ENCODE measurements around the gene NTN1. TPM values are rescaled to one million over a fixed set of nuclear protein-coding genes. Genes with fewer than 3 reads are reported as not detected.

The NTN1 gene
- total RNA-seq, 1 experiment from 2014 or later: 14.5 TPM

GRCh38 chr17:9279893-9280292 lies 258.6 kb downstream of the NTN1 start:
- intact Hi-C loops (cut with micrococcal nuclease; ENCODE audit: unreplicated experiment) (no loop called here), in situ Hi-C loops (cut with HindIII; ENCODE audit: low pct_unique_long_range_greater_than_20kb, low sequenced_read_pairs) (no loop called here)
- H3K4me3 ChIP-seq (ENCODE audit: low read depth in 2 of 2, low read length in 2 of 2): no peak overlapping the region
- no peaks in the 10 kb centered on the region for H3K36me3 ChIP-seq (ENCODE audit: control insufficient read depth, insufficient read depth, low read length)
- TF ChIP-seq REST (IDR thresholded peaks at IDR 0.05; ENCODE audit: insufficient read depth in 1 of 2, low read depth in 2 of 2, low read length in 1 of 2): no peak
- no peak for TF ChIP-seq SIN3A (IDR thresholded peaks at IDR 0.05; ENCODE audit: borderline replicate concordance, insufficient read depth, low read depth, low read length)
- no peak for TF ChIP-seq TCF7L2 (IDR thresholded peaks at IDR 0.05; ENCODE audit: low read depth, low read length)
- TF ChIP-seq CTCF (IDR thresholded peaks at IDR 0.05): no peak
- TF ChIP-seq POLR2AphosphoS5 (IDR thresholded peaks at IDR 0.05; ENCODE audit: low read depth, low read length): no peak
- CTCF ChIA-PET: no interaction called here
- no peaks in the 10 kb centered on the region for H3K4me1 ChIP-seq (ENCODE audit: control insufficient read depth, insufficient read depth, low read length)
- no peaks in the 10 kb centered on the region for H3K27me3 ChIP-seq (ENCODE audit: control insufficient read depth, insufficient read depth, low read length)
- H3K27ac ChIP-seq (ENCODE audit: low read length): no peak overlapping the region
- no peak for ATAC-seq
- DNase-seq (ENCODE audit: low read depth, low spot score): no peak
- BruUV-seq (replicated peaks): no TSS peak
- POLR2A ChIA-PET: no interaction called here
- H3K9me3 ChIP-seq (ENCODE audit: control insufficient read depth, insufficient read depth, low read depth, low read length): no peaks in the 10 kb centered on the region

- H3K36me3 ChIP-seq (ENCODE audit: control insufficient read depth, insufficient read depth, low read length): no peaks in the 10 kb centered on the region
- POLR2A ChIA-PET: no interaction called here
- no TSS peak for BruUV-seq (replicated peaks)
- TF ChIP-seq CTCF (IDR thresholded peaks at IDR 0.05) (no peak), REST (IDR thresholded peaks at IDR 0.05; ENCODE audit: insufficient read depth in 1 of 2, low read depth in 2 of 2, low read length in 1 of 2) (no peak), TCF7L2 (IDR thresholded peaks at IDR 0.05; ENCODE audit: low read depth, low read length) (no peak), POLR2AphosphoS5 (IDR thresholded peaks at IDR 0.05; ENCODE audit: low read depth, low read length) (no peak), SIN3A (IDR thresholded peaks at IDR 0.05; ENCODE audit: borderline replicate concordance, insufficient read depth, low read depth, low read length) (no peak)
- H3K9me3 ChIP-seq (ENCODE audit: control insufficient read depth, insufficient read depth, low read depth, low read length): no peaks in the 10 kb centered on the region
- in situ Hi-C loops (cut with HindIII; ENCODE audit: low pct_unique_long_range_greater_than_20kb, low sequenced_read_pairs) (no loop called here), intact Hi-C loops (cut with micrococcal nuclease; ENCODE audit: unreplicated experiment) (no loop called here)
- ATAC-seq (no peak), DNase-seq (ENCODE audit: low read depth, low spot score) (no peak)
- H3K27ac ChIP-seq (ENCODE audit: low read length): no peak overlapping the region
- no peaks in the 10 kb centered on the region for H3K27me3 ChIP-seq (ENCODE audit: control insufficient read depth, insufficient read depth, low read length)
- H3K4me3 ChIP-seq (ENCODE audit: low read depth in 2 of 2, low read length in 2 of 2): no peak overlapping the region
- CTCF ChIA-PET: no interaction called here
- H3K4me1 ChIP-seq (ENCODE audit: control insufficient read depth, insufficient read depth, low read length): no peaks in the 10 kb centered on the region
Measured at GRCh38 chr17:9283909-9284308, 262.6 kb downstream of the NTN1 start.
